Central memory CD4-positive, alpha-beta T cell (primary cell): ENCODE measurements around the gene TRPM2.
"Not testable (repeated sequence)": the region's sequence is repeated elsewhere in the genome, so short reads cannot be mapped to it uniquely, and the experiment has no call there.

Source experiments
- DNase-seq: peaks from one replicate; pipeline ENCODE4 v3.0.0; 2022

The TRPM2 gene

GRCh38 chr21:44356160-44356559, 2.7 kb downstream of the TRPM2 start:
- DNase-seq, result no peak

GRCh38 chr21:44356636-44357035, 3.2 kb downstream of the TRPM2 start:
- DNase-seq, result no peak

GRCh38 chr21:44357064-44357837, 3.8 kb downstream of the TRPM2 start:
- no peak for DNase-seq

DNA sequence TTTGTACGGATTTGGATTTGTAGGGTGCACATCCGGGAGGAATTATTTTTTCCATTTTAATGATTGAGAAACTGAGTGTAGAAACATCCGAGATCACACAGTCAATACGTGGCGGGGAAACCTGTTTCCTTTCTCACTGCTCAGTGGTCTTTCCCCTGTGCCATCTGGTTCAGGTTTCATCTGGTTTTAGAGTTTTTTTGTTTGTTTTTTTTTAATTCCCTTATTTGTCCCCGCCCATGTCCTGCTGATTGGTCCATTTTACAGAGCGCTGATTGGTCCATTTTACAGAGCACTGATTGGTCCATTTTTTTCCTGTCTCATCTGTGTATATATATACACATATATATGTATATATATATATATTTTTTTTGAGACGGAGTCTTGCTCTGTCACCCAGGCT, 6.0 kb downstream of the TRPM2 start:
- DNase-seq, result no peak

DNA sequence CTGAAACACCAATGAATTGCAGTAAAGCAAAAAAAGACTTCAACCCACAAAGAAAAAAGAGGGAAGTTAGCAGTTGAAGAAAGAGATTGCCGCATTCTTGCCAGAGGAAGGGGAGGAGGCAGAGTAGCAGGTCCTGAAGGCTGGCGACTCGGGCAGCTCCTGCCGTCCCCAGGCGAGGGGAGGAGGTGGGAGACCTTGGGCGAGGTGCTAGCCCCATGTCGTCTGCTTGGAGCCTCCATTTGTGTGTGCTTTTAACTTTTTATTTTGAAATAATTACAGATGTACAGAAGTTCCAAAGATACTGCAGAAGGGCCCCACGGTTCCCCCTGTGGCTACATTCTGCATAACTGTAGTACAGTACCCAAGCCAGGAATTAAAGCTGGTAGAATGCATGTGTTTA, 6.7 kb downstream of the TRPM2 start:
- no peak for DNase-seq

DNA sequence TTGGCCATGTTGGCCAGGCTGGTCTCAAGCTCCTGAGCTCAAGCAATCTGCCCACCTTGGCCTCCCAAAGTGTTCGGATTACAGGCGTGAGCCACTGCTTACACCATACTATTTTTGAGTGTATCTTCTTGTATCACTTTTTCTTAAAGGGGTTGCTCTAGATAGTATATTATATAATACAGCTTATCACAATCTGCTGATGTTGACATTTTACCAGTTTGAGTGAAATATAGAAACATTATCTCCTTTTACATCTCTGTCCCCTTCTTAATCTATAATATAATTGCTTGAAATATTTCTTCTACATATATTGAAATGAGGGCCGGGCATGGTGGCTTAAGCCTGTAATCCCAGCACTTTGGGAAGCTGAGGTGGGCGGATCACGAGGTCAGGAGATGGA, 8.5 kb downstream of the TRPM2 start:
- DNase-seq, result not testable (repeated sequence)

DNA sequence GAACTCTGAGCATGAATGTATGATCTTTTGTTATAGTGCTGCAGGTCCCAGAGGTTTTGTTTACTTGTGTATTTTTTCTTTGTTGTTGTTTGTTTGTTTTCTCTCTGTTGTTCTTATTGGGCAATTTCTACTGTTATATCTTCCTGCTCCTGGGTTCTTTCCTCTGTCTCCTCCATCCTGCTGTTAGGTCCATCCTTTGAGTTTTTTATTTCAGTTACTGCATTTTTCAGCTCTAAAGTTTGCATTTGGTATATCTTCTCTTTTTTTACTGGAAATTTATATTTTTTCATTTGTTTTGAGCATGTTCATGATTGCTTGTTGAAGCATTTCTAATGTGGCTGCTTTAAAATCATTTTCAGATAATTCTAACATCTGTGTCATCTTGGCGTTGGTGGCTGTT, 9.9 kb downstream of the TRPM2 start:
- no peak for DNase-seq

DNA sequence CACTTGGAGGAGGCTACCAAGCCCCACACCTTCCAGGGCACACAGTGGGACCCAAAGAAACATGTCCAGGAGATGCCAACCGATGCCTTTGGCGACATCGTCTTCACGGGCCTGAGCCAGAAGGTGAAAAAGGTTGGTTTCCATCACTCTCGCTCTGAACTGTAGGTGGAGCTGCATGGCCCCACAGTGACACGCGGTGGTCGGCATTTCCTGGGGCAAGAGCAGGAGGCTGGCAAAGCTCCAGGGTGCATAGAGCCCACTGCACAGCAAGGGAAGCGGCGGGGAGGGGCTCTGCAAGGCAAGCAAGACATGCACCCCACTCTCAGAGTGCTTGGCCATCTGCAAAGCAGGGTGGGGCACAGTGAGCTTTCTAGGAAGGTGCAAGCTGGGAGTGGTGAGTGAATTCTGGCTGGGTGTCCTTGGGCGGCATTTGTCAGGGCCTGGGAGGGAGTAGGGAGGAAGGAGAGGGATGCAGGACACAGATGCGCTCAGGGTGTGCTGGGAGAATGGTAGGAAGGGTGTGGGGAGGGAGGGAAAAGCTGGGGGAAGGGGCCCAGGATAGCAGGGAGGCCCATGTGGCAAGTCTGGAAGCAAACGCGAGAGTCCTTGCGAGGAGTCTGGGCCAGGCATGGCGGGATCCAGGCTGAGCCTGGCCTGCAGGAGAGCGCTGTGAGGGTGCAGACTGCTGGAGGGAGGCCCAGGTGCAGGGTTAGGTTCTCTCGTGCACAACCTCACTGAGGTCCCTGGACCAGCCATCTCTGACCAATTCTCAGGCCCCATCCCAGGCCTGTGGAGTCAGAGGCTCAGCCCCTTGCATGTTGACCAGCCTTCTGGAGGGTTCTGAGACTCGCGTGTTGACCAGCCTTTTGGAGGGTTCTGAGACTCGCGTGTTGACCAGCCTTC, 11.0 kb downstream of the TRPM2 start:
- no peak for DNase-seq

DNA sequence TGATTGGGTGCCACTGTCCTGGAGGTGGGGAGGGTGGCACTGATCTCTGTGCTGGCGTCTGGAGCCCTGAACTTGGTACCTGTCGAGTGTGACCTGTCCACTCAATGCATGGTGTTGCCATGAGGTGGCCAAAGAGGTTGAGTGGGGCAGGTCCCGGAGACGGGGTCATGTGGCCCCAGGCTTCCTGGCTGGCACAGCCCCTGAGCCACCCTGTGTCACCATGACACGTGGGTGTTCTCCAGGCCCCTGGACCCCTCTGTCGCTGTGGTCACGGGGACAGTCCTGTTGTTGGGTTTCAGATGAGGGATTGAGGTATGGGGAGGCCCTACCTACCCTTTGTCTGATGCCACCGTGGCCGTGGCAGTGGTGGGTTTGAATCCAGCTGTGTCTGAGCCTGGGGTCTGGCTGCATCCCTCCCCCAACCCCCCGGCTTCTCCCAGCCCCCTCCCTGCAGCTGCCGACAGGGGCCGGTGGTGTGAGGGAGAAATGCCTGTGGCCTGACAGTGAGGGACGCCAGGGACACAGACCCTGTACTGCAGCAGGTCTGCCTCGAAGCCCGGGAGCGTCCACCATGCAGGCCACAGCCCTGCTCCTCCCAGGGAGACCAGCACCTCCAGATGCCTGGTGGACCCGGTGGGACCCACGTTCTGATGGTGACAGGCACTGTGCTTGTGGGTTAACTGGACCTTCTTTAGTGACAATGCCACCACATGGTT, 12.0 kb downstream of the TRPM2 start:
- DNase-seq, result no peak

DNA sequence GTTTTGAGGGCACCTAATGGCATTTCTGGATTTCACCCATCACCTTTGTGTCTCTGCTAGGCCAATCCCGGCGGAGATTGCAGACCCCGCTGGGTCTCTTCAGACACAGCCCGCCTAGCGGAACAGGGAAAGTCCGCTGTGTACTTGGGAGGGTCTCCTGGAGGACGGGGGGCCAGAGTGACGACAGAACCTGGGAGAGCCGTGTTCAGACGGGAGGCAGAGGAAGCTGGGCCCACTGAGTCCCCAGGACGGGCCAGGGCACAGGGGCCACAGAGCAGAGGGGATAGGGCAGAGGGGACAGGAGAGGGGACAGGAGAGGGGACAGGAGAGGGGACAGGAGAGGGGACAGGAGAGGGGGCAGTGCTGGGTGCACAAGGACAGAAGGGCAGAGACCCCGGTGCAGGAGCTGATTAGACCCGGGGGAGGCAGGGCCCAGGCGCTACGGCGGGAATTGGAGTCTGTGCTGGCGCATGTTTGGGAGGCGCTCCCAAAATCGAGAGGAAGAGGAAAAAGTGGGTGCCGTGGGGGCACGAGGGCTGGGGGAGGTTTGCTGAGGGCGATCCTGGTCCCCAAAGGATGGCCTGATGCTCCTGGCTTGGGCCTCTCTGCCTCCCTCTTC, 12.7 kb downstream of the TRPM2 start:
- no peak for DNase-seq

GRCh38 chr21:44366586-44367211, 13.3 kb downstream of the TRPM2 start:
- DNase-seq, result no peak

DNA sequence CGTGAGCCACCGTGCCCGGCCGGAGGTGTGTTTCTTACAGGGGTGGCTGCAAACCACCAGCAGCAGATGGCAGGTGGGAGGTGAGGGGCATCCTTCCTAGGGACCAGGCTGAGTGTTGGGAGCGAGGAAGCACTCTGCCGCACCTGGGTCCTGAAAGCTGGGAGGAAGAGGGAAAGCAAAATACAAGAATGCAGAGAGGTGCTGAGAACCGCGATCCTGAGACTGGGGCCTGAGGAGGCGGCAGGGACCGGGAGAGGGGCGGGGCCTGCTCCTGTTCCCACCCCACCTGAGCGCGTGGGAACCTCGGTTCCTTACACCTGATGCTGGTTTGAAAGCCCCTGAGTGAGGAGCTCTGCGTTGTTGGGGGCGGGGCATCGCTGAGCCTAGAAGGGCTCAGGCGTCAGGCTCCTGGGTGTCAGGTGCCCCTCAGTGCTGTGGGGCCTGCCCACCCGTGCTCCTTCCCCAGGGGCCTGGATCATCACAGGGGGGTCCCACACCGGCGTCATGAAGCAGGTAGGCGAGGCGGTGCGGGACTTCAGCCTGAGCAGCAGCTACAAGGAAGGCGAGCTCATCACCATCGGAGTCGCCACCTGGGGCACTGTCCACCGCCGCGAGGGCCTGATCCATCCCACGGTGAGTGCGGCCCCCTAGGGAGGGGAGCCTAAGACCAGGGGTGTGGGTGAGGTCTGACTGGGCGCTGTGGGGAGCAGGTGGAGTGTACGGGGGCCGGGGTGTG, 15.5 kb downstream of the TRPM2 start:
- no peak for DNase-seq

- no peak for DNase-seq
Measured at GRCh38 chr21:44370027-44370735, 16.8 kb downstream of the TRPM2 start.

DNA sequence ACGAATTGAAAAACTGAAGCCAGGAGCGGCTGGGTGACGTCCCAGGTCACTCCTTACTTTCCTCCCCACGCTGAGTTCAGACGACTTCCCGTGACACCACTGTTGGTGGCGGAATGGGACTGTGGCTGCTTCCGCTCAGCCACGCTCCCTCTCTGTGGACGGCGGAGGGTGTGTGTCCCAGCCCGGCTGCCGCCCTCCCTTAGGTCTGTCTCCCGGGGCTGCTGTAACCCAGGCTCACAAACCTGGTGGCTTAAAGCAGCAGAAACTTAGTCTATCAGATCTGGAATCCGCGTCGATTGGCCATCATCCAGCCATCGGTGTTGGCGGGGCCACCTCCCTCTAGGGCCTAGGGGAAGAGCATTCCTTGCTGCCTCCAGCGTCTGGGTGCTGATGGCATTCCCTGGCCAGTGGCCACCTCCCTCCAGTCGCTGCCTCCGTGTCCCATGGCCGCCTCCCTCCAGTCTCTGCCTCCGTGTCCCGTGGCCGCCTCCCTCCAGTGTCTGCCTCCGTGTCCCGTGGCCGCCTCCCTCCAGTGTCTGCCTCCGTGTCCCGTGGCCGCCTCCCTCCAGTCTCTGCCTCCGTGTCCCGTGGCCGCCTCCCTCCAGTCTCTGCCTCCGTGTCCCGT, 17.5 kb downstream of the TRPM2 start:
- DNase-seq, result no peak

GRCh38 chr21:44371596-44371995, 18.2 kb downstream of the TRPM2 start:
- no peak for DNase-seq

- DNase-seq, result no peak
Measured at GRCh38 chr21:44372616-44373015, 19.2 kb downstream of the TRPM2 start.

- DNase-seq, result no peak
Measured at GRCh38 chr21:44374601-44375280, 21.3 kb downstream of the TRPM2 start.

GRCh38 chr21:44375281-44375651, 21.8 kb downstream of the TRPM2 start:
- DNase-seq, result peak; percentile 26

DNA sequence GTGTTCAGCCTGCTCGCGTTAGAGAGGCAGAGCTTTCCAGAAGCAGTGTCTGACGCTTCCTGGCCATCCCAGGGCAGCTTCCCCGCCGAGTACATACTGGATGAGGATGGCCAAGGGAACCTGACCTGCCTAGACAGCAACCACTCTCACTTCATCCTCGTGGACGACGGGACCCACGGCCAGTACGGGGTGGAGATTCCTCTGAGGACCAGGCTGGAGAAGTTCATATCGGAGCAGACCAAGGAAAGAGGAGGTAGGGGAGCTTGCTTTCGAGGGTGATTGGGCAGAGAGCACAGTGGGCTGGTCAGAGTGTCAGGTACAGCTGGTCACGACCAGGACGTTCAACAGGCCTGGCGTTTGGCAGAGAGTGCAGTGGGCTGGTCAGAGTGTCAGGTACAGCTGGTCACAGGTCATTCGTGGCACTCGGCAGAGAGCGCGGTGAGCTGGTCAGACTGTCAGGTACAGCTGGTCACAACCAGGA, 22.4 kb downstream of the TRPM2 start:
- no peak for DNase-seq

DNA sequence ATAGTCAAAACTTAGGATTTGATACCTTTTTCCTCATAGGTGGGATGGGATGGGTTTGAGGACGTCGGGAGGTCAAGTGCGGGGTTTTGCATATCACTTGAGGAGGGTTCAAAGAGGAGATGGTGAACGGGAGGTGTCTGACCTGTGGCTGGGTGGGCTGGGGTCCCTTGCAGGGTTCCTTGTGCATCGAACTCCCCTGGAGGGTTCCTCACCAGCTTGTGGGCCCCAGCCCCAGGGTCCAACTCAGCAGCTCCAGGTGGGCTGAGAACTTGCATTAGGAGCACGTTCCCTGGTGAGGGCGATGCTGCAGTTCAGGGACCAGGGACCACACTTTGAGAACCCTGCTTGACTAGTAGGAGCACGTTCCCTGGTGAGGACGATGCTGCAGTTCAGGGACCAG, 23.2 kb downstream of the TRPM2 start:
- no peak for DNase-seq
